LNCAP (cell line): ENCODE measurements around the gene FLYWCH2.

Experiments used
- CTCF ChIP-seq: fragments of 450-650 bp; IDR thresholded peaks from 2 replicates; pipeline ENCODE4 v1.5.1; 2017; ENCODE audit warnings: mild to moderate bottlenecking

Gene FLYWCH2

DNA sequence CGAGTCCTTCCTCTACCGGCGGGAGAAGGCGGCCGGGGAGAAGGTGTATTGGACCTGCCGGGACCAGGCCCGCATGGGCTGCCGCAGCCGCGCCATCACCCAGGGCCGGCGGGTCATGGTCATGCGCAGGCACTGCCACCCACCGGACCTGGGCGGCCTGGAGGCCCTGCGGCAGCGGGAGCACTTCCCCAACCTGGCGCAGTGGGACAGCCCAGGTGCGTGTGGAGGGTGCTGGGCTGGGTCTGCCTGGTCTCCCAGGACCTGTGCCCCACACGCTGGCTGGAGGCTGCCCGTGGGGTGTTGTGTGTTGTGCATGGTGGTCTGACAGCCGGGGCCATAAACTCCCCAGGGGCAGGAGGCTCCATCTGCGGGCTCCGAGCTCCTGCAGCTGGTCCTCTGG, 54.2 kb downstream of the FLYWCH2 start:
- TF ChIP-seq CTCF: no peak

GRCh38 chr16:2938206-2938605, 55.2 kb downstream of the FLYWCH2 start:
- TF ChIP-seq CTCF: no peak

DNA sequence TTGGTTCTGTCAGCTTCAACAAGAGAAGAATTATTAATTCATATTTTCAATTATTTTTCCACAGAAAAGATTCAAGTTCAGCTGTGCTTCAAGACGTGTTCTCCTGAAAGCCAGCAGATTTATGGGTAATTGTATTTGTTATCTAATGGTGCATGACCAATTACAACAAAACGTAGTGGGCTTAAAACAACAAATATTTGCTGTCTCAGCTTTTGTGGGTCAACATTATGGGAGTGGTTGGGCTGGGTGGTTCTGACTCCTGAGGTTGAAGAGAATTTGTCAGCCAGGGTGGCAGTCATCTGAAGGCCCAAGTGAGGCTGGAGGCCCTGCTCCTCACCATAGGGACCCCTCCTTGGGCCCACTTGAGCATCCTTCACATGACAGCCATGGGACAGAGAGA, 57.0 kb downstream of the FLYWCH2 start:
- no peak for TF ChIP-seq CTCF

- no peak for TF ChIP-seq CTCF
Observed at GRCh38 chr16:2942045-2942444, 59.0 kb downstream of the FLYWCH2 start.

GRCh38 chr16:2946649-2947048, 63.6 kb downstream of the FLYWCH2 start:
- TF ChIP-seq CTCF: no peak
